UCSD-AML1 (cell line): ENCODE data around the gene TUBA3E.
"Not testable (repeated sequence)": the region's sequence is repeated elsewhere in the genome, so short reads cannot be mapped to it uniquely, and the experiment has no call there.

Experiments used
- DNase-seq: peaks from one replicate; lab custom pipeline; 2025; ENCODE audit not compliant: unreplicated experiment; lab: John Stamatoyannopoulos, UW

Gene TUBA3E

GRCh38 chr2:130198343-130198742 lies at the start of gene TUBA3E:
TSS of gene TUBA3E (minus strand) at chr2:130198439. CDS start at chr2:130198360, 79 bp downstream.
- no peak for DNase-seq

GRCh38 chr2:130246430-130246829 lies 48.2 kb upstream of the TUBA3E start:
- DNase-seq = no peak

- DNase-seq = no peak
Measured at GRCh38 chr2:130245976-130246375, 47.7 kb upstream of the TUBA3E start.

GRCh38 chr2:130243359-130243758 lies 45.1 kb upstream of the TUBA3E start:
- no peak for DNase-seq

GRCh38 chr2:130241041-130241707 lies 42.9 kb upstream of the TUBA3E start:
- DNase-seq = no peak

GRCh38 chr2:130239581-130239980 lies 41.3 kb upstream of the TUBA3E start:
- DNase-seq = not testable (repeated sequence)

GRCh38 chr2:130233066-130233465 lies 34.8 kb upstream of the TUBA3E start:
- DNase-seq = not testable (repeated sequence)

GRCh38 chr2:130231656-130232055 lies 33.4 kb upstream of the TUBA3E start:
- DNase-seq = no peak

- DNase-seq = not testable (repeated sequence)
Measured at GRCh38 chr2:130230907-130231306, 32.7 kb upstream of the TUBA3E start.

- DNase-seq = not testable (repeated sequence)
Measured at GRCh38 chr2:130230376-130230775, 32.1 kb upstream of the TUBA3E start.

GRCh38 chr2:130229161-130229510 lies 30.9 kb upstream of the TUBA3E start:
- DNase-seq = not testable (repeated sequence)

GRCh38 chr2:130228467-130229160 lies 30.4 kb upstream of the TUBA3E start:
- DNase-seq = not testable (repeated sequence)

- not testable (repeated sequence) for DNase-seq
Measured at GRCh38 chr2:130228005-130228404, 29.8 kb upstream of the TUBA3E start.

- DNase-seq = not testable (repeated sequence)
Measured at GRCh38 chr2:130222523-130222922, 24.3 kb upstream of the TUBA3E start.

- not testable (repeated sequence) for DNase-seq
Measured at GRCh38 chr2:130220505-130220904, 22.3 kb upstream of the TUBA3E start.

GRCh38 chr2:130219147-130219546 lies 20.9 kb upstream of the TUBA3E start:
- not testable (repeated sequence) for DNase-seq

- not testable (repeated sequence) for DNase-seq
Measured at GRCh38 chr2:130207051-130207450, 8.8 kb upstream of the TUBA3E start.

- DNase-seq = not testable (repeated sequence)
Measured at GRCh38 chr2:130203150-130203549, 4.9 kb upstream of the TUBA3E start.

- DNase-seq = not testable (repeated sequence)
Measured at GRCh38 chr2:130202518-130202917, 4.3 kb upstream of the TUBA3E start.

- DNase-seq = not testable (repeated sequence)
Measured at GRCh38 chr2:130196052-130196451, 2.2 kb downstream of the TUBA3E start.

- not testable (repeated sequence) for DNase-seq
Measured at GRCh38 chr2:130195089-130195635, 3.1 kb downstream of the TUBA3E start.

GRCh38 chr2:130193824-130194223 lies 4.4 kb downstream of the TUBA3E start:
- not testable (repeated sequence) for DNase-seq
